H54 (cell line): ENCODE measurements around the gene TRIM31.
A peak's percentile ranks its signal among the peaks of the same experiment; 100 is the strongest.

ENCODE experiments used
- DNase-seq: peaks from one replicate; pipeline ENCODE4 v3.0.0; 2011; ENCODE audit warnings: low spot score, mixed read lengths; ENCODE audit not compliant: insufficient read length
- FAIRE-seq: peaks from 3 replicates; lab custom pipeline; 2011; peaks lifted over from hg19 to GRCh38; lab: Jason Lieb, UNC
- POLR2A ChIP-seq: IDR thresholded peaks from 2 replicates; pipeline ENCODE4 v1.6.1; 2011; ENCODE audit warnings: low read depth, mild to moderate bottlenecking, low read length

The TRIM31 gene

DNA sequence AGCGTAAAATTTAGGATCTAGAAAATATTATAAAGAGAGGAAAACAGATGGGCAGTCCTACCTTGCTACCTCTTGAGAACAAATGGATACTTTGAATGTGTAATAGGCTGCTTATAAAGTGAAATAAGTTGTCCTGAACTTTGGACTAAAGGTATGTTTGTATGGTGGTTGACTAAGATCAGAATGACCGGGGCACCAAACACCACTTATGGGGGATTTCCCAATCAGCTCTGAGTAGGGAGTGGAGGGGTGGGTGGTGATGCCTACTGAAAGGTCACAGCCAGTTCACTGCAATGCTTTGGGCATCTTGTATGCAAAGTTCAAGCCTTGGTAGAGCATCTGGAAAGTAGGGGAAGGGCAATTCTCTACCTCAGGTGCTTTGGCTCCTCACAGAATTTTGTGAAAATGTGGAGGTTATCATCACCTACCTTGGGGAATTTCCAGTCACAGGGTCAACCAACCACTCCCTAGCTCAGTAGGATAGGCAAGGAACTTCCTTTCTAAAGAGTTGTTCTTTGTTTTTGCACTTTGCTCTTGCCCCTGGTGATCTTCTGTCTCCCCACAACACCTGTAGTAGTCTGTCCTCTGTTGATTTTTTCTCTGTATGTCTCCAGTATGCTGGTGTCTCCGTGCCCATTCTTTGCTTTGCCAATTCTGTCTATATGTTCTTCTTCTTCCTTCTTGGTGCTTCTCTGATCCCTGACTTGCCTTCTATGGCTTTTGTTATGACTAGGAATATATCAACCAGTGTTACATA, at the start of gene TRIM31:
Gene TRIM31, minus strand, starts transcription at position 88 of the 757 bp plus-strand sequence. CDS start 285 bp downstream, outside the sequence.
- no peak for TF ChIP-seq POLR2A
- FAIRE-seq, result no peak

DNA sequence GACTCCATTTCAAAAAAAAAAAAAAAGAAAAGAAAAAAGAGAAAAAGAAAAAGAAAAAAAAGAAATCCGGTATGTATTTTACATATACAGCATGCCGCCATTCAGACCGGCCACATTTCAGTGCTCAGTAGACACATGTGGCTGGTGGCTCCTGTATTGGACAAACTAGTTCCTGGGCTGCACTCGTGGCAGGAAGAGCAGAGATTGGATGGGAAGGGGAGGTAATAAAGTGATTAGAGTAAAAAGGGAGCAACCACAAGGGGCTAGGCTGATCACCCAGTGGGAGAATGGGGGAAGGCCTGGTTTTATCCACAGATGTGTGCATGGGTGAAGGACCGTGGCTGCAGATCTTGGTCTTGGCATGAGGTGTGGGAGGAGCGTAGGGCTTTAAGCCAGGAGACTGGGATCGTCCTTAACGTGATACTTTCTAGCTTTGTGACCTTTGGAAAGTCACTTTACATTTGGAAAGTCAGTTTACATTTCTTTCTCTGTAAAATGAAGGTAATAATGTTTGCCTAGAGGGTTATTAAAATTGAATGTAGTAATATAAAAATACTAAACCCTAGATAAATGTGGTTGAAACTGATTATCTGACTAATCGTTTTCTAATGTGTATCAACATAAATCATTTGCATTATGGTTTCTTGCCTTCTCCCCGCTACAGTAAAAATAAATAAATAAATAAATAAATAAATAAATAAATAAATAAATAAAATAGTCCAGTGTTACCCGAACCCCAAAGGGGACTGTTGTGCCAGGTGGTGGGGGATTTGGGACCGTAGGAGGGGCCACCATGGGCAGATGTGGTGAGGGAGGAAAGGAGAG, 49.6 kb upstream of the TRIM31 start:
- DNase-seq (no peak), FAIRE-seq (no peak)
- TF ChIP-seq POLR2A, result no peak

More for the DNA sequence above, at the start of gene TRIM31:
- no peak for DNase-seq

DNA sequence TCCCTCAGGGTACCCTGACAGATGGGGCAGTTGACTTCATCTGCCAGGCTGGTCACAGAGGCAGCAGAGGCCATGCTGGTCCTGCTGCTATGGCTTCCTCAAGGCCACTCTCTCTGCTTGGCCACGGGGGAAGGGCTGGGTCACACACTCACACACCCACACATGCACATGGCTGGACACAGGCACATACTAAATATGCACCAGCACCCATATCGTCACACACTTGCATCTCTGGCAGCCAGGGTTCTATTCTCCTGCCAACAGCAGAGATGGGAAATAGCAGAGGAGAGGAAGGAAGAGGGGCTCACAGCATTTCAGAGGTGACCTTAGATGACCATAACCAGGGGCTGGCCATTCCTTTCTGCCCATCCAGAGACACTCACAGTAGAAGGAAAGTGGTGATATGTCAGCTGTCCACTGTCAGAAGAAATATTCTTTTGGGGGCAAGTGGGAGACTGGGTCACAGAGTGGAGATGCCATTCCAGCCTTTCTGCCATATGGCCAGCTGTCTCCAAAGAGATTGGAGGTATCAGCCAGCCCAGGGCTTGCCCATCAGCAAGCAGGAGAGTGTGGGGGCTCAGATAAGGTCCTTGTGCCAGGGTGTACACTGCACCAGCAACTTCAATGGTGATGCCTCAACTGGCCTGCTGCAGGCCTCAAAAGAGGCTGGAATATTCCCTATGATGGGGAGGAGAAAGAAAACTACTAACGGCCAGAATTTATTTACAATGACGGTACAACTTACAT, 48.1 kb upstream of the TRIM31 start, which contains the start of gene TRIM10:
Gene TRIM10, minus strand, starts transcription at position 427 of the 747 bp plus-strand sequence. Its CDS starts 353 bp downstream, at position 74.
- no peak for TF ChIP-seq POLR2A
- DNase-seq (no peak), FAIRE-seq (no peak)

DNA sequence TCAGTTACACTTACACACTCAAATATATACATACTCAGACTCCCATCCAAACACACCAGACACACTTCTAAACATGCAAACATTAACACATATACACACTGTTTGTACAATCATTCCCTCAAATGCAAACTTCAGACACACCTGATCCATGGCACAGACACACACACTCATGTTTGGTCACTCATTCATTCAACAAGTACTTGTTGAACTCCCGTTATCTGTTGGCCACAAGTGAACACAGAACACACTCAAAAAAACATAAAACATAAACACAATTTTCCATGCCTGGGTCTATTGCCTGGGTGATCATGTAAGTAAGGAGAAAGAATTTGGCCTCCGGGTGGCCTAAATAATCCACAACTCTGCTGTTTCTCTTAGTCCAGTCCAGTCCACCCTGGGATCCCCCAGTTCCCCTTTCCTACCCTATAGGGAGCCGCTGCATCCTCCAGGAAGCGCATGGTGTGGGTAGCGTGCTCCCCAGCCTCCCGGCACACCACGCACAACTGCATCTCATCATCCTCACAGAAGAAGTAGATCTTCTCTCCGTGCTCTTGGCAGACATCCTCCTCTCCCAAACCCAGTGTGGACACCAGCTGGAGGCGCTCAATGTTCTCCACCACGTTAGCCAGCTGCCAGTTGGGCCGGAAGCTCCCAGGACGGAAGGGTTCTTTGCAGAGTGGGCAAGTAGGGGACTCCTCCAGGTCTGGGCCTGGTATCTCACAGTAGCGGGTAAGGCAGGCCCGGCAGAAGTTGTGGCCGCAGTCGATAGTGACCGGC, 47.3 kb upstream of the TRIM31 start:
- DNase-seq (no peak), FAIRE-seq (no peak)
- TF ChIP-seq POLR2A, result no peak

DNA sequence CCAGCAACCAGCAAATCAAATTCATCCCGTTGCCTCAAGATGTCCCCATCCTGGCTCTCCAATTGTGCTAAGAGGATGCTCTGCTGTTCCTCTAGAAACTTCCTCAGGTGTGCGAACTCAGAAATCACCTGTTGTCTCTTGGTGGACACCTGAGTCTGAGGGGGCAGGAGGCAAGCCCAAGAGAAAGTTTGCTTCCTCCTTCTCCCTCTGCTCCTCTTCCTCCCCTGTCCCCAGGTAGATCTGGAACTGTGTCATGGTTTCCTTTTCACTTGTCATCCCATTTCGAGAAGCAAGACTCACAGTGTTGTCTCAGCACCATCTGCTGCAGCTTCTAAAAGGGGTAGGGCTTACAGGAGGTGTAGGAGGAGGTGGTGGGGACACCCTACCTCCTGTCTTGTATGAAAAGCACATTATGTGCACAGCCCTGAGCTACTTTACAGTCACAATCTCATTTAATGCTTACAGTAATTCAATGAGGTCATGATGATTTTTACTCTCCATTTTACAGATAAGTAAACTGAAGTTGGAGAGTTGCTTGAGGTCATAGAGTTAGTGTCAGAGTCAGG, 45.7 kb upstream of the TRIM31 start:
- TF ChIP-seq POLR2A, result no peak
- no peak for DNase-seq
- FAIRE-seq, result no peak

GRCh38 chr6:30157999-30158398, 45.1 kb upstream of the TRIM31 start:
- no peak for FAIRE-seq
- no peak for DNase-seq
- no peak for TF ChIP-seq POLR2A

GRCh38 chr6:30157581-30157980, 44.7 kb upstream of the TRIM31 start:
- no peak for TF ChIP-seq POLR2A
- DNase-seq (no peak), FAIRE-seq (no peak)

- TF ChIP-seq POLR2A, result no peak
- FAIRE-seq (no peak), DNase-seq (no peak)
Observed at GRCh38 chr6:30156774-30157173, 43.9 kb upstream of the TRIM31 start.

DNA sequence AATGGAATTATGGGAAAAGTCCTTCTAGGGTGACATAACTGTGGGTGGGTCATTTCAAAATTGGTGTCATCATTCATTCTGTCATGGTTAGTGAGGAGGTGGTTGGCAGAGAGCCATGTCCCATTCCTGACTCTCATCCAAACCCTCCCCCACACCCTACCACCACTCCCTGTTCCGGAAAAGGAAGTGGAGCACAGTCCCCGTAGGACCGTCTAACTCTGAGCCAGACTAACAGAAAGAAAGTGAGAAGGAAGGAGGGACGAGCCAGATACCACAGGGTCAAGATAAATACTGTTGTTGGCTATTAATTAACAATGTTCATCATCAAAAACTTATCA, 43.3 kb upstream of the TRIM31 start:
- TF ChIP-seq POLR2A, result no peak
- DNase-seq (peak; percentile 25), FAIRE-seq (peak; percentile 41)

DNA sequence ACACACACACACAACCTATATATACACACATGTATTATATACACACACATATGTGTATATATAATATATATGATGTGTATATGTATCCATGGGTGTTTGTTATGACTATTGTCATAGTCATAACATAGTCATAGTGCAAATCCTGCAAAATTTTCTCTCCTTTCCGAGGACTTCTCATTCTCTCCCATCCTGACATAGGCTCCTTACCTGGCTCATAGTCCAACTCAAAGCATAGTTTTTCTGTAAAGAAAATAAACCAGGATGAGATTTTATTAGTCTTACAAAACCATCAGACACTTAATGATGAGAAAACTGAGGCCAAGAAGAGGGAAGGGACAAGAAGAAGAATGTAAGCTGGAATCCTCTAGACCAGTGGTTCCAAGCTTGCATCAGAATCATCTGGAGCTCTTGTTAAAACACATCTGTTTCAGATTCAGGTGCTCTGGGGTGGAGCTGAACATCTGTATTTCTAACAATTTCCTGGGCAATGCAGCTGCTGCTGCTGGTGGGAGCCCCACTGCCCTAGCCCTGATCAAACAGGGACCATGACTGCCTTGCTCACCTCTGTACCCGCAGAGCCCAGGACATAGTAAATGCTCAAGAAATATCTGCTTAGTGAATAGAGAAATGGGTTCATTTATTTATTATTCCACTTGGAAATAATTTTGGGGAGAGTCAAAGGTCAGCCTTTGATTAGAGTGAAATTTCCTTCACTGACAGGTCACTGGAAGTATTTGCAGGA, 42.8 kb upstream of the TRIM31 start:
- no peak for DNase-seq
- TF ChIP-seq POLR2A, result no peak
- FAIRE-seq, result no peak

- DNase-seq (peak; percentile 77), FAIRE-seq (peak; percentile 87)
- no peak for TF ChIP-seq POLR2A
Observed at GRCh38 chr6:30154709-30155519, 42.0 kb upstream of the TRIM31 start.
